Activated CD4-positive, CD25-positive, alpha-beta regulatory T cell treated with anti-CD3 and anti-CD28 coated beads, Interleukin-2, amount 50 U/mL, for 16 hours (primary cell): Measurements from ENCODE around the gene PTPN1.

Experiments
- DNase-seq: peaks from one replicate; pipeline ENCODE4 v3.0.0-alpha.2; 2020; ENCODE audit warnings: low read depth, low spot score

PTPN1 gene

GRCh38 chr20:50513169-50514034, 3.2 kb downstream of the PTPN1 start:
- no peak for DNase-seq

GRCh38 chr20:50514035-50514337, 3.8 kb downstream of the PTPN1 start:
- no peak for DNase-seq

- no peak for DNase-seq
These were observed 4.6 kb downstream of the PTPN1 start for GRCh38 chr20:50514750-50515149.

- DNase-seq: no peak
These were observed 5.4 kb downstream of the PTPN1 start for GRCh38 chr20:50515471-50516106.

GRCh38 chr20:50516180-50516934, 6.2 kb downstream of the PTPN1 start:
- DNase-seq: no peak

GRCh38 chr20:50516935-50517816, 7.0 kb downstream of the PTPN1 start:
- DNase-seq: no peak

- DNase-seq: no peak
These were observed 7.6 kb downstream of the PTPN1 start for GRCh38 chr20:50517817-50518154.

GRCh38 chr20:50518270-50518721, 8.1 kb downstream of the PTPN1 start:
- no peak for DNase-seq

GRCh38 chr20:50519036-50519762, 9.0 kb downstream of the PTPN1 start:
- DNase-seq: no peak

- no peak for DNase-seq
These were observed 10.2 kb downstream of the PTPN1 start for GRCh38 chr20:50520222-50520880.

GRCh38 chr20:50521221-50522052, 11.3 kb downstream of the PTPN1 start:
- DNase-seq: no peak

- no peak for DNase-seq
These were observed 12.0 kb downstream of the PTPN1 start for GRCh38 chr20:50522053-50522674.

- DNase-seq: no peak
These were observed 13.5 kb downstream of the PTPN1 start for GRCh38 chr20:50523552-50524167.

GRCh38 chr20:50525681-50526080, 15.5 kb downstream of the PTPN1 start:
- DNase-seq: no peak

GRCh38 chr20:50526403-50526989, 16.3 kb downstream of the PTPN1 start:
- DNase-seq: no peak

- DNase-seq: no peak
These were observed 17.0 kb downstream of the PTPN1 start for GRCh38 chr20:50527068-50527605.

- DNase-seq: no peak
These were observed 17.9 kb downstream of the PTPN1 start for GRCh38 chr20:50528129-50528528.

- no peak for DNase-seq
These were observed 18.7 kb downstream of the PTPN1 start for GRCh38 chr20:50528804-50529351.
